Amniotic stem cell (primary cell): ENCODE measurements around the gene LTV1.
"Not testable (repeated sequence)": the region's sequence is repeated elsewhere in the genome, so short reads cannot be mapped to it uniquely, and the experiment has no call there.

Experiments used
- DNase-seq: peaks from one replicate; lab custom pipeline; 2025; lab: John Stamatoyannopoulos, UW

The LTV1 gene, protein sequence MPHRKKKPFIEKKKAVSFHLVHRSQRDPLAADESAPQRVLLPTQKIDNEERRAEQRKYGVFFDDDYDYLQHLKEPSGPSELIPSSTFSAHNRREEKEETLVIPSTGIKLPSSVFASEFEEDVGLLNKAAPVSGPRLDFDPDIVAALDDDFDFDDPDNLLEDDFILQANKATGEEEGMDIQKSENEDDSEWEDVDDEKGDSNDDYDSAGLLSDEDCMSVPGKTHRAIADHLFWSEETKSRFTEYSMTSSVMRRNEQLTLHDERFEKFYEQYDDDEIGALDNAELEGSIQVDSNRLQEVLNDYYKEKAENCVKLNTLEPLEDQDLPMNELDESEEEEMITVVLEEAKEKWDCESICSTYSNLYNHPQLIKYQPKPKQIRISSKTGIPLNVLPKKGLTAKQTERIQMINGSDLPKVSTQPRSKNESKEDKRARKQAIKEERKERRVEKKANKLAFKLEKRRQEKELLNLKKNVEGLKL

GRCh38 chr6:143842902-143843676 is at the start of gene LTV1:
LTV1 (plus strand) TSS chr6:143843338; CDS start chr6:143843478, 140 bp downstream.
- DNase-seq: peak; percentile 94

DNA sequence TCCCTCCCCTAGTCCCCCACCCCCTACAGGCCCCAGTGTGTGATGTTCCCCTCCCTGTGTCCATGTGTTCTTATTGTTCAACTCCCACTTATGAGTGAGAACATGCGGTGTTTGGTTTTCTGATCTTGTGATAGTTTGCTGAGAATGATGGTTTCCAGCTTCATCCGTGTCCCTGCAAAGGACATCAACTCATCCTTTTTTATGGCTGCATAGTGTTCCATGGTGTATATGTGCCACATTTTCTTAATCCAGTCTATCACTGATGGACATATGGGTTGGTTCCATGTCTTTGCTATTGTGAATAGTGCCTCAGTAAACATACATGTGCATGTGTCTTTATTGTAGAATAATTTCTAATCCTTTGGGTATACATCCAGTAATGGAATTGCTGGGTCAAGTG is 46.6 kb upstream of the LTV1 start:
- not testable (repeated sequence) for DNase-seq

- DNase-seq: not testable (repeated sequence)
Observed at GRCh38 chr6:143798487-143798886, 44.7 kb upstream of the LTV1 start.

DNA sequence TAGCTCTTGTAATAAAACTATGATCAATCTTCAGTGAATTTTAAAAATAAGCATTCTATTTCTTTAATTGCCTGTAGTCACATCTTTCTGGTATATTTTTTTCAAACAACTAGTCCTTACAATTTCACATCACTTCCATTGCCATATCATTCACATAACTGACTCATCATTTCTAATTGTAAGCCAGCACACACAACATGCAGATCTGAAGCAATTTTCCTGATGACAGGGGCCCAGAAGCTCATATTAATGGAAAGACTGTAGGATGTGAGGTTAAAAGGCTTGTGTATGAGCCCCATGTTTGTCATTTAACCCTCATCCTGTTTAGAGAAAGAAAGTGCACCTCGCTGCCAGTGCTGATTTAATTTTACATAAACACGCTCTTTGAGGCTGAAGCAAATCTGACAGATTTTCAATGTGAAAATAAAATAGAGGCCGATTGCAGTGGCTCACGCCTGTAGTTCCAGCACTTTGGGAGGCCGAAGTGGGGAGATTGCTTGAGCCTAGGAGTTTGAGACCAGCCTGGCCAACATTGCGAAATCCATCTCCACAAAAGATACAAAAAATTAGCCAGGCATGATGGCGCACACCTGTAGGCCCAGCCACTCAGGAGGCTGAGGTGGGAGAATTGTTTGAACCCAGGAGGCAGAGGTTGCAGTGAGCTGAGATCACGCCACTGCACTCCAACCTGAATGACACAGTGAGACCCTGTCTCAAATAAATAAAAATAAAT is 40.1 kb upstream of the LTV1 start:
- no peak for DNase-seq

DNA sequence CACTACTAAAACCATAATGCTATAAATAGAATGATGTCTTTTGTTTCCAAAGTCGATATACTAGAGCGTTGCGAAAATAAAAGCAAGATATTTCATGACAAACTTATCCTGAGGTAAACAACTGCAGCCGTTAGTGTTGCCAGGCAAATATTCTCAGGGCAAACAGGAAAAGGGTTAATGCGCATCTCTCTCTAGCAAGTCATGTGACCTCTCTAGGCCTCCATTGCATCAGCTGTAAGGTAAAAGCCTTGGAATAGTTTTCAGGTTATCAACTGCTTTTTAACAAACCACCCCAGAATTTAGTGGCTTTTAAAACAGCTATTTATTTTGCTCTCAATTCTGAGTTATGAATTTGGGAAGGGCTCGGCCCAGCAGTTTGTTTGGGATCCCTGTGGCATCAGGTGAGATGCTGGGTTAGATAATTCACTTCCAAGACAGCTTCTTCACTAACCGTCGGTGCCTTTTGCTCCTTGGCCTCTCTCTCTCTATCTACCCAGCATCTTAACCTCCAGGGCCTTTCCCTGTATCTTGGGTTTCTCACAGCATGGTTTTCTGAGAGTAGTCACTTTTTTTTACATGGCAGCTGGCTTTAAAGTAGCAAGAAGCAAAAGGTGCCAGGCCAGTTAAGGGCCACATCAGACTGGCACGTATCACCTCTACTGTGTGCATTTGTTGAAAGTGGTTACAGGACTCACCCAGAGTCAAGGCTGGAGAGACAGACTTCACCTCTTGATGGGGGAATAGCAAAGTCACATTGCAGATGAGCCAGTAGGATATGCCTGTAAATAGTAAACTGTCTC is 39.2 kb upstream of the LTV1 start:
- no peak for DNase-seq

DNA sequence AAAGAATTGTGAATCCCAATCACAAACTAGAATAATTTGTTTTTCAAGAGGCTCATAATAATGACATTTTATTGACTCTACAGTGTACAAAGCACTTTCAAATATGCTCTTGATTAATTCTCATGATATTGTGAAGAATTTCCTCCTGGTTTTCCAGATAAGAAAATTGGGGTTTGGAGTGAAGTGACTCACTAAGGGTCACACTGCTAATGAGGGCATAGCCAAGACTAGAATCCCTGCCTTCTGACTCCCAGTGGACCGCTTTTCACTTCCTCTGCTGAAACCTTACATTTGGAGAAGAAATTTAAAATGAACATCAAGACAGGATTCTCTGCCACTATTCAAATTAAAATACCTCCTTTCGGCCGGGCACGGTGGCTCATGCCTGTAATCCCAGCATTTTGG is 38.3 kb upstream of the LTV1 start:
- DNase-seq: no peak

- DNase-seq: peak; percentile 45
Observed at GRCh38 chr6:143806282-143807102, 36.6 kb upstream of the LTV1 start.

DNA sequence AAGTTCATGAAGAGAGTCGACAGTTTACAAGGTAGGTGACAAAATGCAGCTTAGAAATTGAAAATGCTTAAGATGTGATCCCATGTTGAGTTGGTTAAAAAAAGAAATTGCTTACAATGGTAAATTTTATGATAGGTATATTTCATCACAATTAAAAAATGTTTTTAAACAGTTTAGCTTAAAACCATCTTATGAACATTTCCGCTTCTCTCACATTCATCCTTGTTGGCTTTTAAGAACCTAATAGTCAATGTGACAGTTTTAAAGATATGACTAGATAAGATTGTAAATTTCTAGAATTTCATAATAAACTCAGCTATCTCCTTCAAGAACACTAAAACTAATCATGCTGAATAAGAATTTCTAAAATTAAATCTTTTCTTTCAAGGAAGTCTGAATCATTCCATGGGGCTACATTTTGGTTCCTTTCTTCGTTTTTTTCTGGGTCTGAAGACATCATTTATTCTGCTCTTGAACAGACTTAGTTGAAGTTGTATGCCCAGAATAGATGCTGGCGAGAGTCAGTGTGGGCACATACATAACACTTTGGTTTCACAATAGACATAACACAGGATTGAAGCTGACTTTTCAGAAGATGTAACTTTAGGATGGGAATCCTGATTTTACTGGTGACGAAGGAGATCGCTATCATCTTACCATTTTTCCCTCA is 35.9 kb upstream of the LTV1 start:
- no peak for DNase-seq

DNA sequence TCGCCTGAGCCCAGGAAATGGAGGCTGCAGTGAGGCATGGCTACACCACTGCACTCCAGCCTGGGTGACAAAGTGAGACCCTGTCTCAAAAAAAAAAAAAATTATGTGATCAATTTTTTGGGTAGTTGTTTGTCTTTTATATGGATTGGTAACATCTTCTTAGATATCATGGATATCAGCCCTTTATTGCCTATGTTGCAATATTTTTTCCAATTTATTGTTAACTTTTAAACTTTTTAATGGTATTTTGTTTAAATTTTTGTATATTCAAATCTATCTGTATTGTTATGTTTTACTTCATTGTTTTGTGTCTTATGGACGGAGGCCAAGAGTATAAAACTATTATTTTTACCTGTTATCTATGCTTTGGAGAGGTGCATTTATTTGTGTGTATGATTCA is 32.4 kb upstream of the LTV1 start:
- no peak for DNase-seq

DNA sequence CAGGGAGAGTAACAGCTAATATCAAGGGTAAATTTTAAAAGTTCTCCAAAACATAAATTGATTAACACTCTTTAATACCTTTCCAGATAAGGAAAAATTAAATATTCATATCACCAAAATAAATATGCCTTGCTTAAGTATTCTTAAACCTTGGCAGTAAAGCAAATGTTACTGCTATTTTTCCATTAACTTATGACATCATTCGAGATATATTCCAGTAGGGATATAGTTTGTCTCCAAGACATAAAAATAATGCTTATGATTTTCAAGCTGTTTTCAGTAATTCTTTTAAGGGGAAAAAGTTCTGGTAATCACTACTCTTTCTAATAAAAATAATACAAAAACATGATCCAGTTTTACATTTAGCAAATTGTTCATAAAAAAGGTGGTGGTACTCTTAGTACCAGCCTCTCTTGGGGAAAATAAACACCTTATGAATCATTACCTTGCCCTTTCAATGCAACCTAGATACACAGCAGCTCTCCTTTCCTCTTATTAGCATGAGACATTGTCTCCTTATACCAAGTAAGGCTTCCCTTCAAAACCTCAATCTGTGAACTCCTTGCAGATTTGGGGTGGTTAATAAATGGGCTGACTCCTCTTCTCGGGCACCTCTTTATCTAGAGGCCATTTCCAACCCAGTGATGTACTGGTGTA is 31.5 kb upstream of the LTV1 start:
- no peak for DNase-seq

DNA sequence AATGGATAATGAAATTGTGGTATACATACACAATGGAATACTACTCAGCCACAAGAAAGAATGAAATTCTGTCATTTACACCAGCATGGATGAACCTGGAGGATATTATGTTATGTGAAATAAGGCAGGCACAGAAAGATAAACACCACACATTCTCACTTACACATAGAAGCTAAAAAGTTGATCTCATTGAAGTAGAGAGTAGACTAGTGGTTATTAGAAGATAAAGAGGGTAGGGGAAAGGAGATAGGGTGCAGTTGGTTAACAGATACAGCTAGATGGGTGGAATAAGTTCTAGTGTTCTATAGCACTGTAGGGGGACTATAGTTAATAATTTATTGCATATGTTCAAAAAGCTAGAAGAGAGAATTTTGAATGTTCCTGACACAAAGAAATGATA is 25.5 kb upstream of the LTV1 start:
- DNase-seq: no peak

DNA sequence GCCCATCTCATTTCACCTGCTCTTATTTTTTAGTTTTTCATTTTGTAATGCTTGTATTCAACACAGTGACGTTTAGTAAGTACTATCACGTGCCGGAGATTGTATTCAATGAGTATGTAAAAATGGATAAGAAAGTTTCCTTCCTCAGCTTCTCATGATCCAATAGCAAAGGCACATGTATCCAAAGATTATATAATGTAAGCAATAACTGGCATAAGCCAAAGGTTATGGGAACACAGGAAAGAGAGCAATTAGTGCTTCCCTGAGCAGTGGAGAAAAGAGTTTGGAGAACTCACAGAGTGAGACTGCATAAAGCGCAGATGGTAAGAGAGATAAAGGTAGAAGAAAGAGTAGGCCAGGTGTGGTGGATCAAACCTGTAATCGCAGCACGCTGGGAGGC is 21.8 kb upstream of the LTV1 start:
- no peak for DNase-seq

DNA sequence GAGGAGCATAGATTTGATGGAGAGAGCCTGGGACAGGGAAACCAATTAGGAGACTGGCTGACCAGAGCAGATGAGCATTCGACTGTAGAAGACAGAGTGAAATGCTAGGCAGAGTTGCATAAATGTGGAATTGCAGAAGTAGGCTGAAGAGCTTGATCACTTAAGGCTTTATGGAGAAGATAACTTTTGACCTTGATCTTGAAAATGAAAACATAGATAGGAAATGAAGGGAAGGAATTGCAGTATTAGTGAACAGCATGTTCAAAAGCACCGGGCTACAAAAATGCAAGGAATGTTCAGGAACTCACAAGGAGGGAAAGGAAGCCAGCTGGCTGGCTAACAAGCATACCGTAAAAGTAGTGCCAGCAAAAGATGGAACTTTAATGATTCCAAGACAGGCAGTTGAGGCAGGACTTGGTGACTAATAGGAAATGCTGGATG is 20.5 kb upstream of the LTV1 start:
- DNase-seq: no peak

DNA sequence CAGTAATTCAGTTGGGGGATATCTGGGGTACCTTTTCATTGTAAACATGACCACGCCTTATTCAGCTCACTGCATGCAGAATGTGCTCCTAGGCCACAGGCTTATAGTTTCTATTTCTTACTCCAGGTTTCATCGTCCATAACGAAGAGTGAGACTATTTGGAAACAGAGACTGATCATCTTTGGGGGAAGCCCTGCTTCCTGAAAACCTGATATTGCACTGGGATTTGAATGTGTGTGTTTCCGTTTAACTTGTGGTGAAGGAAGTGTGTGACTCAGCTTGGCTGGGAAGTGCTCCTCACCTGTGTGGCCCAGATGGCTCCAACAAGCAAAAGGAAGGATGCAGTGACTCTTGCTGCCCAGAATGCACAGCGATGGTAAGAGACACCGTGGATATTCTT is 19.6 kb upstream of the LTV1 start:
- no peak for DNase-seq

- DNase-seq: no peak
Observed at GRCh38 chr6:143828572-143828971, 14.6 kb upstream of the LTV1 start.

DNA sequence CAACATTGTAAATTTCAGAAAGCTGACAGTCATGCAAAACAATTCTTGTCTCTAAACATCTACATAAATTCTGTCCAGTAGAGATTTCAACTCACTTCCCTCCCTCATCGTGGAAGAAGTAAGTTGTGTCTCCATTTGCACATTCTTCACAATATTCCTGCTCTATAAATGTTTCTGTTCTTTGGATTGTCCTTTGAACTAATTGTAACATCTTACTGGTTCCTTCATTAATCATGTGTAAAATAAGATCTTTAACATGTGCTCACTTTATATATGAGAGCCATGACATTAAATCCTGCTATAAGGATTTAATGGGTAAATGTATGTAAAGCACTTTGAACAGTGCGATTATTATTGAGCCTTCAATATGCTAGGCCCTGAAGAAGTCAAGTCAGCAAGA is 7.0 kb upstream of the LTV1 start:
- no peak for DNase-seq

- no peak for DNase-seq
Observed at GRCh38 chr6:143838395-143838794, 4.7 kb upstream of the LTV1 start.

GRCh38 chr6:143839196-143839595 is 3.9 kb upstream of the LTV1 start:
- no peak for DNase-seq

DNA sequence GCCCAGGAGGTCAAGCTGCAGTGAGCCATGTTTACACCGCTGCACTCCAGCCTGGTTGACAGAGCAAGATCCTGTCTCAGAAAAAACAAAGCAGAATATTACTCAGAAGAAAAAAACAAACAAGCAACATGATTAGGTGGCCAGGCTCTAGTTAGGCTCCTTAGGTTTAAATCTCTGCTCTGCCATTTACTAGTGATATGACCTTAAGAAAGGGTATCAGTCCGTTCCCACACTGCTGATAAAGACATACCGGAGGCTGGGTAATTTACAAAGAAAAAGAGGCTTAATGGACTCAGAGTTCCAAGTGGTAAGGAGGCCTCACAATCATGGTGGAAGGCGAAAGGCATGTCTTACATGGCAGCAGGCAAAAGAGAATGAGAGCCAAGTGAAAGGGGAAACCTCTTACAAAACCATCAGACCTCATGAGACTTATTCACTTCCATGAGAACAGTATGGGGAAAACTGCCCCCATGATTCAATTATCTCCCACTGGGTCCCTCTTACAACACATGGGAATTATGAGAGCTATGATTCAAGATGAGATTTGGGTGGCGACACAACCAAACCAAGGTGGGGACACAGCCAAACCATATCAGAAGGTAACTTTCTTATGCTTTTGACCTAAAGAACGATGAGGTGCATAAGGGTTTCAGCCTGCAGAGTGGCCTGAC is 2.4 kb upstream of the LTV1 start:
- DNase-seq: no peak
